PC-9 (cell line): ENCODE results near the gene PDZRN4.

Source experiments
- EZH2 ChIP-seq: fragments of 200-600 bp; sonication (generic); IDR thresholded peaks from 2 replicates; pipeline ENCODE4 v1.8.0; 2017; ENCODE audit warnings: antibody characterized with exemption, low read depth
- TF ChIP-seq, protein P1 (sequence below): fragments of 200-600 bp; sonication (generic); conservative IDR thresholded peaks from 2 replicates; pipeline ENCODE4 v1.6.1; 2017; ENCODE audit warnings: mixed run types, antibody characterized with exemption, mild to moderate bottlenecking, moderate library complexity

DNA sequence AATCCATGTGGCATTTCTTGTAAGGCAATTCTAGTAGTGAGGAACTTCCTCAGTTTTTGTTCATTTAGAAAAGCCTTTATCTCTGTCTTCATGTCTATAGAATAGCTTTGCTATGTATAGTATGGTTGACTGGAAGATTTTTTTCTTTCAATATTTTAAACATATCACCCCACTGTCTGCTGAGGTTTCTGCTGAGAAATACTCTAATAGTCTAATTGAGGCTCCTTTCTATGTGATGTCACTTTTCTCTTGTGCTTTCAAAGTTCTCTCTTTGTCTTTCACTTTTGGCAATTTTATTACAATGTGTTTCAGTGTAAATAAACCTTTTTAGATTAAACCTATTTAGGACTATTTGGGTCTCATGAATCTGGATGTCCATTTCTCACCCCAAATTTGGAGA, 192.8 kb downstream of the PDZRN4 start:
- TF ChIP-seq, protein P1, sequence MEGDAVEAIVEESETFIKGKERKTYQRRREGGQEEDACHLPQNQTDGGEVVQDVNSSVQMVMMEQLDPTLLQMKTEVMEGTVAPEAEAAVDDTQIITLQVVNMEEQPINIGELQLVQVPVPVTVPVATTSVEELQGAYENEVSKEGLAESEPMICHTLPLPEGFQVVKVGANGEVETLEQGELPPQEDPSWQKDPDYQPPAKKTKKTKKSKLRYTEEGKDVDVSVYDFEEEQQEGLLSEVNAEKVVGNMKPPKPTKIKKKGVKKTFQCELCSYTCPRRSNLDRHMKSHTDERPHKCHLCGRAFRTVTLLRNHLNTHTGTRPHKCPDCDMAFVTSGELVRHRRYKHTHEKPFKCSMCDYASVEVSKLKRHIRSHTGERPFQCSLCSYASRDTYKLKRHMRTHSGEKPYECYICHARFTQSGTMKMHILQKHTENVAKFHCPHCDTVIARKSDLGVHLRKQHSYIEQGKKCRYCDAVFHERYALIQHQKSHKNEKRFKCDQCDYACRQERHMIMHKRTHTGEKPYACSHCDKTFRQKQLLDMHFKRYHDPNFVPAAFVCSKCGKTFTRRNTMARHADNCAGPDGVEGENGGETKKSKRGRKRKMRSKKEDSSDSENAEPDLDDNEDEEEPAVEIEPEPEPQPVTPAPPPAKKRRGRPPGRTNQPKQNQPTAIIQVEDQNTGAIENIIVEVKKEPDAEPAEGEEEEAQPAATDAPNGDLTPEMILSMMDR: no peak
- TF ChIP-seq EZH2: no peak
